GM12874 (cell line): ENCODE measurements around the gene RASSF5.

Experiments
- CTCF ChIP-seq: IDR thresholded peaks from 2 replicates; pipeline ENCODE4 v1.5.1; 2011; ENCODE audit warnings: low read depth, mild to moderate bottlenecking, control low read depth, low read length, moderate library complexity; ENCODE audit not compliant: insufficient read depth

Gene RASSF5

GRCh38 chr1:206508130-206508889, 979 bp downstream of the RASSF5 start:
- no peak for TF ChIP-seq CTCF

GRCh38 chr1:206508956-206509355, 1.6 kb downstream of the RASSF5 start:
- no peak for TF ChIP-seq CTCF

- no peak for TF ChIP-seq CTCF
These were observed 2.4 kb downstream of the RASSF5 start for GRCh38 chr1:206509612-206510257.

- no peak for TF ChIP-seq CTCF
These were observed 3.0 kb downstream of the RASSF5 start for GRCh38 chr1:206510371-206510770.

- no peak for TF ChIP-seq CTCF
These were observed 4.2 kb downstream of the RASSF5 start for GRCh38 chr1:206511362-206512057.

- no peak for TF ChIP-seq CTCF
These were observed 4.9 kb downstream of the RASSF5 start for GRCh38 chr1:206512058-206512850.

GRCh38 chr1:206512851-206513180, 5.5 kb downstream of the RASSF5 start:
- TF ChIP-seq CTCF, result no peak
